IPS-18c (cell line): Measurements from ENCODE around the gene PPM1J.

Experiments
- H3K4me3 ChIP-seq: 2 replicates; pipeline ENCODE4 v1.7.0; 2013; ENCODE audit warnings: low read depth, mild to moderate bottlenecking, low read length, moderate library complexity; ENCODE audit not compliant: insufficient read depth
- H3K9me3 ChIP-seq: one replicate; pipeline ENCODE4 v1.6.1; 2013; ENCODE audit warnings: mild to moderate bottlenecking, low read length, moderate library complexity; ENCODE audit not compliant: control insufficient read depth, insufficient read depth

The PPM1J gene

GRCh38 chr1:112698366-112699310 is 16.5 kb downstream of the PPM1J start:
- no peak overlapping the region; the same call in 1 of the 2 replicates for H3K4me3 ChIP-seq
- peaks cover 2% of the 10 kb centered on the region for H3K9me3 ChIP-seq

- peaks cover 2% of the 10 kb centered on the region for H3K9me3 ChIP-seq
- no peak overlapping the region for H3K4me3 ChIP-seq
These were observed 17.3 kb downstream of the PPM1J start for GRCh38 chr1:112697781-112698201.

GRCh38 chr1:112696578-112697314 is 18.4 kb downstream of the PPM1J start:
- H3K9me3 ChIP-seq, result peaks cover 2% of the 10 kb centered on the region
- H3K4me3 ChIP-seq, result no peak overlapping the region

GRCh38 chr1:112695276-112695675 is 19.9 kb downstream of the PPM1J start:
- no peak overlapping the region for H3K4me3 ChIP-seq
- H3K9me3 ChIP-seq, result peaks cover 2% of the 10 kb centered on the region

GRCh38 chr1:112694363-112694929 is 20.7 kb downstream of the PPM1J start:
- peaks cover 2% of the 10 kb centered on the region for H3K9me3 ChIP-seq

GRCh38 chr1:112693821-112694220 is 21.3 kb downstream of the PPM1J start:
- peaks cover 2% of the 10 kb centered on the region for H3K9me3 ChIP-seq

More at GRCh38 chr1:112694363-112694929, 20.7 kb downstream of the PPM1J start:
- no peak overlapping the region for H3K4me3 ChIP-seq

GRCh38 chr1:112692681-112693080 is 22.5 kb downstream of the PPM1J start:
- H3K4me3 ChIP-seq, result no peak overlapping the region
- H3K9me3 ChIP-seq, result no peaks in the 10 kb centered on the region

More at GRCh38 chr1:112693821-112694220, 21.3 kb downstream of the PPM1J start:
- H3K4me3 ChIP-seq, result no peak overlapping the region

- no peaks in the 10 kb centered on the region for H3K9me3 ChIP-seq
- H3K4me3 ChIP-seq, result no peak overlapping the region
These were observed 25.3 kb downstream of the PPM1J start for GRCh38 chr1:112689842-112690237.

GRCh38 chr1:112689196-112689841 is 25.8 kb downstream of the PPM1J start:
- Histone ChIP-seq H3K4me3 (no peak overlapping the region), H3K9me3 (no peaks in the 10 kb centered on the region)

- Histone ChIP-seq H3K9me3 (no peaks in the 10 kb centered on the region), H3K4me3 (no peak overlapping the region)
These were observed 26.3 kb downstream of the PPM1J start for GRCh38 chr1:112688781-112689193.

- H3K9me3 ChIP-seq, result no peaks in the 10 kb centered on the region
- no peak overlapping the region for H3K4me3 ChIP-seq
These were observed 27.2 kb downstream of the PPM1J start for GRCh38 chr1:112687785-112688496.

- H3K4me3 ChIP-seq, result no peak overlapping the region
- H3K9me3 ChIP-seq, result no peaks in the 10 kb centered on the region
These were observed 27.8 kb downstream of the PPM1J start for GRCh38 chr1:112687361-112687760.

- Histone ChIP-seq H3K4me3 (no peak overlapping the region), H3K9me3 (no peaks in the 10 kb centered on the region)
These were observed 28.3 kb downstream of the PPM1J start for GRCh38 chr1:112686835-112687234.

- no peak overlapping the region for H3K4me3 ChIP-seq
- no peaks in the 10 kb centered on the region for H3K9me3 ChIP-seq
These were observed 28.7 kb downstream of the PPM1J start for GRCh38 chr1:112686417-112686816.

- no peak overlapping the region for H3K4me3 ChIP-seq
These were observed 29.2 kb downstream of the PPM1J start for GRCh38 chr1:112685913-112686312.

GRCh38 chr1:112678605-112679004 is 36.5 kb downstream of the PPM1J start:
- Histone ChIP-seq H3K4me3 (no peak overlapping the region), H3K9me3 (no peaks in the 10 kb centered on the region)

More at GRCh38 chr1:112685913-112686312, 29.2 kb downstream of the PPM1J start:
- no peaks in the 10 kb centered on the region for H3K9me3 ChIP-seq
